Fibroblast of gingiva (primary cell): ENCODE data around the gene ALDH5A1.
"Not testable (repeated sequence)": the region's sequence is repeated elsewhere in the genome, so short reads cannot be mapped to it uniquely, and the experiment has no call there.

Source experiments
- DNase-seq: peaks from one replicate; pipeline ENCODE4 v3.0.0-alpha.2; 2011; ENCODE audit warnings: low read depth

Gene ALDH5A1

GRCh38 chr6:24486065-24486464, 8.7 kb upstream of the ALDH5A1 start:
- no peak for DNase-seq

- DNase-seq, result no peak
These were observed 5.3 kb upstream of the ALDH5A1 start, which contains the start of gene GPLD1 for GRCh38 chr6:24489470-24489869. Gene GPLD1 (minus strand): TSS chr6:24489578. CDS start chr6:24489511, 67 bp downstream.

GRCh38 chr6:24489881-24490280, 4.9 kb upstream of the ALDH5A1 start:
- peak; percentile 28 for DNase-seq

- no peak for DNase-seq
These were observed 3.8 kb upstream of the ALDH5A1 start for GRCh38 chr6:24490948-24491347.

- no peak for DNase-seq
These were observed 2.3 kb upstream of the ALDH5A1 start for GRCh38 chr6:24492475-24492874.

GRCh38 chr6:24493945-24494820, 586 bp upstream of the ALDH5A1 start:
- DNase-seq, result no peak

- no peak for DNase-seq
These were observed 2.6 kb downstream of the ALDH5A1 start for GRCh38 chr6:24497254-24497970.

- DNase-seq, result no peak
These were observed 5.9 kb downstream of the ALDH5A1 start for GRCh38 chr6:24500683-24501082.

- no peak for DNase-seq
These were observed 6.6 kb downstream of the ALDH5A1 start for GRCh38 chr6:24501374-24501773.

GRCh38 chr6:24501914-24502313, 7.1 kb downstream of the ALDH5A1 start:
- no peak for DNase-seq

- DNase-seq, result no peak
These were observed 9.5 kb downstream of the ALDH5A1 start for GRCh38 chr6:24504287-24504648.

- no peak for DNase-seq
These were observed 10.1 kb downstream of the ALDH5A1 start for GRCh38 chr6:24504649-24505586.

GRCh38 chr6:24506814-24507520, 12.2 kb downstream of the ALDH5A1 start:
- DNase-seq, result no peak

GRCh38 chr6:24511976-24512375, 17.2 kb downstream of the ALDH5A1 start:
- DNase-seq, result not testable (repeated sequence)

GRCh38 chr6:24513602-24514001, 18.8 kb downstream of the ALDH5A1 start:
- DNase-seq, result no peak

- DNase-seq, result no peak
These were observed 23.1 kb downstream of the ALDH5A1 start for GRCh38 chr6:24517659-24518543.

- DNase-seq, result peak; percentile 33
These were observed 26.3 kb downstream of the ALDH5A1 start for GRCh38 chr6:24520929-24521546.

- DNase-seq, result no peak
These were observed 27.7 kb downstream of the ALDH5A1 start for GRCh38 chr6:24522228-24523176.

GRCh38 chr6:24524329-24524728, 29.6 kb downstream of the ALDH5A1 start:
- DNase-seq, result no peak
